NCI-H146 treated with DMSO at 0.1 percent for 48 hours (cell line): ENCODE measurements around the gene MNX1.

Experiments
- DNase-seq: peaks from one replicate; lab custom pipeline; 2025; ENCODE audit not compliant: unreplicated experiment; lab: John Stamatoyannopoulos, UW

MNX1 gene

DNA sequence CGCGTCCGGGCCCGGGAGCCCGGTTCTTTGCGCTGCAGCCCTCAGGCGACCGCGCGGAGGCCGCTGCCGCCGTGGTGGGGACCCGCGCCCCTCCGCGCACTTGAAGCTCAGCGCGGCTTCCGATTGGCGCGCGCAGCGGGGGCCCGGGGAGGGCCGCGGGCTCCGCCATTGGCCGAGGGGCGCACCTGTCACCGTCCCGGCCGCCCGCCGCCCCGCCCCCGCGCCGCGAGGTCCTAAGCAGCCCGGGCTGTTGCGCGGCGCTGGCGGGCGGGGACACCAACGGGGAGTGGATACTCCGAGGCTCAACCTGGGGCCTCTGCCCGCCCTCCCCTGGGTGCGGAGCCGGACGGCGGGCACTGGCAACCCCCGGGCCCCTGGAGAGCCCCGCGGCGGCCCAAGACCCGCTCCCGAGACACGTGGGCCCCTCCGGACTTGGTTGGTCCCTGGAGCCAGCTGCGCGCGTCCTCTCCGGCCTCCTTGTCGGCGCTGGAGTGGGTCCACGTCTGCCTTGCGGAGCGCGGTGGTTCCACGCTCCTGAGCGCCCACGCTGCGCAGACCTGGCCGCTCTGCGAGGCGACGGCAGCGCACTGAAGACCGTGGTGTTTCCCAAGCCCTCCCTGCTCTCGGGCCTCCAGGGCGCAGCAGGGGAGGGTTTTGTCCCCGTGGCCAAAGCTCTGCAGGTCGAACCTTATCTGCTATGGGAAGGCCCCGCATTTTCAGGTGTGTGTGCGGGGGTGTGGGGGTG, at the start of gene MNX1:
Gene MNX1 (minus strand): TSS at position 76 of the 745 bp plus-strand sequence. CDS start 313 bp downstream, outside the sequence.
- peak; percentile 73 for DNase-seq

DNA sequence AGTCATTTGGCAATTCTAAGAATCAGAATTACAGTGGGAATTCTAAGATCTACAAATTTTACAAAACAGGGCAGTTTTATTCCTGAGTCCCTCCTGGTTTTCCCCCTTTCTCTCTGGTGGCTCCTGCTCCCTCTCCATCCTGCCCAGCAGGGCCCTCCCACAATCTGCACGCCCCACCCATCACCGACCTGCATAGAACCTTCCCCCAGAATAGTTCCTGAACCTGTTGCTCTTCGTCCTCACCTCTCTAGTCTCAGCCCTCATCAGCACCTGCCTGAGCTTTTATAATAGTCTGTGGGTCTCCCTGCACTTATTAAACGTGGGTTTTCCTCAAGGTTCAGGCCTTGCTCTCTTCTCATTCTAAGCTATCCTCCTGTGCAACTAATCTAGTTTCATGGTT, 49.1 kb upstream of the MNX1 start:
- DNase-seq, result no peak

- DNase-seq, result no peak
These were observed 48.2 kb upstream of the MNX1 start for GRCh38 chr7:157058701-157059100.

DNA sequence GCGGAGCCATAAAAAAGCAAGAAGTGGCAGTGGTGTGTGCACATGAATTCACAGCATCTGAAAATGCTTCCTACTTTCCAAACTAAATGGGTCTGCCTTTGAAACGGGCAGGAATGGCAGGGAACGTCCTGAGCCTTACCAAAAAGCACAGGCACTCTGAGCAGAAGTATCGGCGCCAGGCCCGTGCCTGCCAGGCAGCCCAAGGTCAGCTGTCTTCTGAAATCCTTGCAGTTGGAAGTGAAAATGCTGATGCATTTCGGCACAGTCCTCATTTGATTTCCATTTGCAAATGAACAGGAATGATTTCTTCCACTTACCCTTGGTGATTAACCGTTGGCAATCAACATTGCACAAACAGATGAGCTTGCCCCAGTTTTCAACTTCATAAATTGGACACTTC, 47.6 kb upstream of the MNX1 start:
- DNase-seq, result no peak

DNA sequence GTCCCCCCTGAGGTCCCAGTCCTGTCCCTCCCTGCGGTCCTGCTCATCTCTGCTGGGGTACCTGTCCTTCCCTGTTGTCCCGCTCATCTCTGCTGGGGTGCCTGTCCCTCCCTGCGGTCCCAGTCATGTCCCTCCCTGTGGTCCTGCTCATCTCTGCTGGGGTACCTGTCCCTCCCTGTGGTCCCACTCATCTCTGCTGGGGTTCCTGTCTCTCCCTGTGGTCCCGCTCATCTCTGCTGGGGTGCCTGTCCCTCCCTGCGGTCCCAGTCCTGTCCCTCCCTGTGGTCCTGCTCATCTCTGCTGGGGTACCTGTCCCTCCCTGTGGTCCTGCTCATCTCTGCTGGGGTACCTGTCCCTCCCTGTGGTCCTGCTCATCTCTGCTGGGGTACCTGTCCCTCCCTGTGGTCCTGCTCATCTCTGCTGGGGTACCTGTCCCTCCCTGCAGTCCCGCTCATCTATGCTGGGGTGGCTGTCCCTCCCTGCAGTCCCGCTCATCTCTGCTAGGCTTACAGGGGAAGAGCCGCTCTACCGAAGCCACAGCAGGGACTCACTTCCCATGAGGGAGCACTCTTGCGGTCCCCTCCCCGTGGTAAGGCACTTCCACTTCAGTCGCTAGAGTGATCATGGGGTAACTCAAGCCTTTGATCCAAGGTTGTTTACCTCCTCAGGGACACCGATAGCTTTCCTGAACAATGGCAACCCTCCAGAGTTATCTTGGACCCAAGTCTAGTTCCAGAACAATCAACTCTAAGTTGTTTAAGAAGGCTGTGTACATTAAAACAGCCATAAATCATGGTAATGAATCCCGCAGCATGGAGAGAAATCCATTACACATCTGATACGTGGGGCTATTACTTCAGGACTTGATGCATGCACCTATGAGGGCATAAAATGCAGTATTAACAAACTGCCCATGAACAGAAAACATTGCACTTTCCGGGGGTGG, 46.8 kb upstream of the MNX1 start:
- DNase-seq, result no peak

- DNase-seq, result no peak
These were observed 45.8 kb upstream of the MNX1 start for GRCh38 chr7:157056246-157056645.

GRCh38 chr7:157054927-157055326, 44.5 kb upstream of the MNX1 start:
- no peak for DNase-seq

DNA sequence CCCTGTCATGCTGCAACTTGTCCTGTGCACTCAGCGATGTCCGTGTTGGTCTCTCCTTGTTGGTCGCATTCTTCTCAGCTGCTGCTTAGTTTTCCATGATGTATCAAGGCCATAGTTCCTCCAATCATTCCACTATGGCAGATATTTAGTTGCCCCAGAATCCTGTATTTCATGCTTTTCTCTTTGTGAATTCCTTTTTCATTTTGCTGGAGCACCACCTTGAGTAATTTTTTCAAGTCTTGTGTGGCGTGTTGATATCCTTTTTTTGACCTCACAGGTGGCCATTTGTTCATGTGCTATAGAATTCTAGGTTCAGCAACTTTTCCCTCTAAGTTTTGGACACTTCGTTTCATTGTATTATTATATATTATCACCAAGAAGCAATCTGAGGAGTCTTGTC, 42.7 kb upstream of the MNX1 start:
- no peak for DNase-seq

DNA sequence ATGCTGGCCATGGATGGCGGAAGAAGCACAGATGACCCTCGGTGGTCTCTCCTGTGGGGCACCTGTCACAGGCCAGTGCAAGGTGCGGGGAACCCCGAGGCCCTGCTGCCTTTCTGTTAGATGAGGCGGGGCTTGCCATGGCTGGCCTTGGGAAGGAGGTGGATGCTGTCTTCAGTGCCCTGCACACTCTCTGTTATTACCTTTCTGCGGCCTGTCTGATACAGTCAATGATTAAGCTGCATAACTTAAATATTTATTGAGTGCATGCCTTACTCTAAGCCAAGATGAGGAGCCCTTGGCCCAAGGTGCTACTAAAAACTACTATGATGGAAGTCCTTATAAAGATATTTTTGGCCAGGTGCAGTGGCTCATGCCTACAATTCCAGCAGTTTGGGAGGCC, 36.7 kb upstream of the MNX1 start:
- no peak for DNase-seq

GRCh38 chr7:157046681-157047080, 36.2 kb upstream of the MNX1 start:
- no peak for DNase-seq

GRCh38 chr7:157044943-157045660, 34.6 kb upstream of the MNX1 start:
- no peak for DNase-seq

DNA sequence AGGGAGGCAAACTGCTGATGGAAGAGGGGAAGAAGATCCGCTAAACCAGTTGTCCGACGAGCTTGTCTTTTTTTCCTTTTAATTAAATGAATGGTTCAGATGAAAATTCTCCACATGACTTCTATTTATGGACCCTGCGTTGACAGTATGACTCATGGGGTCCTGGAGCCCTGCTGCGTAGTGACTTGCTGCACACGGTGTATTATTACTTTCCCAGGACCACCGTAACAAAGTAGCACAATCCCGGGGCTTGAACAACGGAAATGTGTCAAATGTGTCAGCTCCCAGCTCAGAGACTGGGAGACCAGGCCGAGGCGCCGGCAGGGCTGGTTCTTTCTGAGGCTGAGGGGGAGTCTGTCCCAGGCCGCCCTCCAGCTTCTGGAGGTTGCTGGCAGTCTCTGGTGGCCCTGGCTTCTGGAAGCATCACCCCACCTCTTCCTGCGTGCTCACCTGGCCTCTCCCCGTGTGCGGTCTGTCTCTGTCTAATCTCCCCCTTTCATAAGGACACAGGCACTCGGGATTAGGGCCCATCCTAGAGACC, 33.8 kb upstream of the MNX1 start:
- DNase-seq, result no peak

GRCh38 chr7:157043745-157044144, 33.3 kb upstream of the MNX1 start:
- DNase-seq, result no peak

DNA sequence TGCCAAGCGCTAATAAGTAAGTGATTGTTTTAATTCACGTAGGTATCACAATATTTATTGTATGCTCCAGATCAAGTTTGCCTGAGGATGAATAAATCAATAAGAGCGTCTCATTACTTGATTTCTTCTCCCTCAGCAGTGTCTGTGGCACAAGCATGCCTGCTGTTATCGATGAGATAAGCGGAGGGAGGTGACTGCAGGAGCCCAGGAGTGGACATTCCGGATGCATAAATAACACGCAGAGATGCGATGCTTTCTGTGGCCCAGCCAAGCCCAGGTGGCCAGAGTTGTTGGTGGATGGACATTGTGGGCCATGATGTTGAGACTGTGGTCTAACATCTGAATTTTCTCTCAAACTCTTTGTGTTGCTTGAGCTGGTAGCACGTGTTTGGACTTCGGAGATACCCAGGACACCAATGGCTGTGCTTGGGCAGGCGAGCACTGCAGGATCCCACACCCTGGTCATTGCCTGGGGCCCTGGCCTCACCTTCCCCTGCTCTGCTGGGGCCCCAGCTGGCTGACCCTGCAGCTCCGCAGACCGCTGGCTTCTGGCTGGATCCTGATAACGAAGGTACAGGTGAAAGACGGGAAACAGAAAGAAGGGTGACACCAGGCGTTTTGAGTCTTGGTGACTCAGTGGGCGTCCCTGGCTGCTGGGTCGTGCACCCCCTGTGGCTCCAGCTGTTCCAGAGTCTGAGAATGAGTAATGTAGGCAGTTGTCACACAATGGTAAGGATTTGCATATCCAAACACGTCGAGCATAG, 31.2 kb upstream of the MNX1 start:
- no peak for DNase-seq

DNA sequence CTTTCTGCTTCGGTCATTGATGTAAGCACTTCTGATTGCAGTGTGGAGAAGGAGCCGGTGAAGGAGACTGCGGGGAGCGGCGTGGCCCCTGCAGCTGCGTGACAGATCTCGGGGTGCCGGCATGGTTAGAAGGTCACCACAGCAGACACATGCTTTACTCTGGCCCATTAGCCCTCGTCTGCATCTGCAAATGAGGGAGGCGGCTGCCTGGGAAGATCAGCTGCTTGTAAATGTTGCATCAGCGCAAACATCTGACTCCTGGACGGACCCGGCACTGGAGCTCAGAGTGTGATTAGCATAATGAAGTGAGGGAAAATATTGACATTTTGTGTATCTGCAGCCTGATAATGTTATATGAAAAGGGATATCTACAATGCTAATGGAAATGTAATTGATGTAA, 30.5 kb upstream of the MNX1 start:
- DNase-seq, result peak; percentile 26

DNA sequence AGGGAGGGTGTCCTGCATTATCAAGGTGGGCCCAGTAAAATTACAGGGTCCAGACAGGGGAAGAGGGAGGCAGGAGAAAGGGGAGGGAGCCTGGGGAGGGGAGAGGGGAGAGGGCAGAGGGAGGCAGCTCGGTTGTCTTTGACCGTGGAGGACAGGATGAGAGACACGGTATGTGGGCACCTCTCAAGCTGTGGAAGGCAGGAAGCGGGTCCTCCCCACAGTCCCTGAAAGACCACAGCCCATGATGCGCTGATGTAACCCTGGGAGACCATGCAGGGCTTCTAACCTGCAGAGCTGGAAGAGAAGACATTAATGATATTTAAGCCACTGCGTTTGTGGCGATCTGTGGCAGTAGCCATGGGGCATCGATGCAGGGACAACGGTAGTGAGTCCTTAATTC, 27.2 kb upstream of the MNX1 start:
- no peak for DNase-seq

DNA sequence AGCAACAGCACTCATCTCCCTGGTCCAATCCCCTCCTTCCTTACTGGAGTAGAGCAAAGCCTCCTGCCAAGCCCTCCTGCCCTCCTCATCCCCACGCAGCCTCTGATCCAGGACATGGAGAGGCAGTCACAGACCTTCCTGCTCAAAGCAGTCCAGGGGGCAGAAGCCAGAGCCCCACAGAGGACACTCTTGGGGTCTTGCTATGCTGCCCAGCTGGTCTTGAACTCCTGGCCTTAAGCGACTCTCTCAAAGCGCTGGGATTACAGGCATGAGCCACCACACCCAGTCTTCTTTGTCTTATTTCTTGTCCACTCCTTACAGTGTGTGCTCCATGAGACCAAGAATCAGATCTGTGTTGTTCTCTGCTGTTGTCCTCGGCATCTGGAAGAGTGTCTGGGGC, 26.6 kb upstream of the MNX1 start:
- DNase-seq, result no peak

GRCh38 chr7:157035979-157036378, 25.5 kb upstream of the MNX1 start:
- no peak for DNase-seq

GRCh38 chr7:157035302-157035701, 24.8 kb upstream of the MNX1 start:
- DNase-seq, result no peak
